Suprapubic skin (tissue), 4 donors: ENCODE data around the gene CYP3A7. TPM values are rescaled to one million over a fixed set of nuclear protein-coding genes. Genes with fewer than 3 reads are reported as not detected.
"Not testable (repeated sequence)": the region's sequence is repeated elsewhere in the genome, so short reads cannot be mapped to it uniquely, and the experiment has no call there.

Experiments
- DNase-seq, 2 donors: peaks; one replicate each; pipeline ENCODE4 v3.0.0-alpha.2; 2019; ENCODE audit warnings: low spot score in 2 of 2
- H3K27ac ChIP-seq: fragments of 200-600 bp; sonication (generic); one replicate; pipeline ENCODE4 v1.5.1; 2019
- H3K27me3 ChIP-seq: fragments of 200-600 bp; sonication (generic); one replicate; pipeline ENCODE4 v1.5.1; 2019
- H3K36me3 ChIP-seq: fragments of 200-600 bp; sonication (generic); one replicate; pipeline ENCODE4 v1.5.1; 2019
- H3K4me1 ChIP-seq: fragments of 200-600 bp; sonication (generic); one replicate; pipeline ENCODE4 v1.5.1; 2019
- H3K4me3 ChIP-seq: fragments of 200-600 bp; sonication (generic); one replicate; pipeline ENCODE4 v1.5.1; 2019; ENCODE audit warnings: mild to moderate bottlenecking
- H3K9me3 ChIP-seq: fragments of 200-600 bp; sonication (generic); one replicate; pipeline ENCODE4 v1.5.1; 2019
- CTCF ChIP-seq, 2 donors: fragments of 200-600 bp in 1 of 2; fragments of 450-650 bp in 1 of 2; sonication (generic) in 1 of 2; IDR thresholded peaks; one replicate each; pipeline ENCODE4 v1.5.1; 2016 to 2019; ENCODE audit warnings: antibody characterized with exemption in 2 of 2, mild to moderate bottlenecking in 1 of 2, moderate library complexity in 1 of 2
- EP300 ChIP-seq: sonication (generic); formaldehyde crosslinking; IDR thresholded peaks from one replicate; pipeline ENCODE4 v1.6.1; 2017; ENCODE audit warnings: antibody characterized with exemption
- POLR2A ChIP-seq, 2 donors: fragments of 450-650 bp; IDR thresholded peaks; one replicate each; pipeline ENCODE4 v1.6.1; 2017; ENCODE audit warnings: antibody characterized with exemption in 2 of 2, mild to moderate bottlenecking in 2 of 2, moderate library complexity in 2 of 2
- POLR2AphosphoS5 ChIP-seq, 3 donors: sonication (generic); formaldehyde crosslinking; IDR thresholded peaks; one replicate each; pipeline ENCODE4 v1.6.1; 2017; ENCODE audit warnings: antibody characterized with exemption in 3 of 3
- WGBS: methylation state at CpG from one replicate; pipeline ENCODE4 v1.1.5; 2018; 5-methylcytosine and 5-hydroxymethylcytosine counted together
- total RNA-seq, 4 donors: library from RNA; depleted of rRNA; stranded (reverse); fragments of >200 nt; gene quantifications; one replicate each; pipeline ENCODE4 v1.1.0, GENCODE V29; 2016

The CYP3A7 gene
- total RNA-seq, 4 donors from 2014 or later, result 0.49 TPM; not detected in 3

- Histone ChIP-seq H3K4me1 (peaks cover 13% of the 10 kb centered on the region), H3K9me3 (no peaks in the 10 kb centered on the region), H3K27ac (no peak overlapping the region), H3K36me3 (no peaks in the 10 kb centered on the region), H3K27me3 (no peaks in the 10 kb centered on the region), H3K4me3 (no peak overlapping the region)
- no peak for DNase-seq
- 77% methylated on average over 3 of the region's 3 CpGs for WGBS
- TF ChIP-seq CTCF (IDR thresholded peaks at IDR 0.05) (no peak), POLR2A (IDR thresholded peaks at IDR 0.05) (no peak), POLR2AphosphoS5 (IDR thresholded peaks at IDR 0.05) (no peak), EP300 (no peak)
Observed at GRCh38 chr7:99764478-99764877, 29.5 kb upstream of the CYP3A7 start.

GRCh38 chr7:99762680-99763327, 27.8 kb upstream of the CYP3A7 start:
- no peak for DNase-seq
- WGBS, result 36% methylated on average over 7 of the region's 7 CpGs

GRCh38 chr7:99755085-99755484, 20.1 kb upstream of the CYP3A7 start:
- WGBS, result 92% methylated on average over 1 of the region's 1 CpG
- Histone ChIP-seq H3K27me3 (no peaks in the 10 kb centered on the region), H3K27ac (no peak overlapping the region), H3K9me3 (no peaks in the 10 kb centered on the region), H3K4me3 (no peak overlapping the region), H3K4me1 (peaks cover 23% of the 10 kb centered on the region), H3K36me3 (no peaks in the 10 kb centered on the region)
- DNase-seq, result no peak
- no peak for TF ChIP-seq POLR2AphosphoS5 (IDR thresholded peaks at IDR 0.05)
- TF ChIP-seq CTCF (IDR thresholded peaks at IDR 0.05), result no peak
- TF ChIP-seq EP300, result no peak
- TF ChIP-seq POLR2A (IDR thresholded peaks at IDR 0.05), result no peak

More at GRCh38 chr7:99762680-99763327, 27.8 kb upstream of the CYP3A7 start:
- Histone ChIP-seq H3K4me1 (peaks cover 13% of the 10 kb centered on the region), H3K9me3 (no peaks in the 10 kb centered on the region), H3K27me3 (no peaks in the 10 kb centered on the region), H3K27ac (peak overlapping the region; percentile 38), H3K36me3 (no peaks in the 10 kb centered on the region), H3K4me3 (no peak overlapping the region)
- TF ChIP-seq CTCF (IDR thresholded peaks at IDR 0.05) (no peak), EP300 (no peak), POLR2A (IDR thresholded peaks at IDR 0.05) (no peak), POLR2AphosphoS5 (IDR thresholded peaks at IDR 0.05) (no peak)

GRCh38 chr7:99752356-99752755, 17.4 kb upstream of the CYP3A7 start:
- DNase-seq, result no peak
- TF ChIP-seq POLR2A (IDR thresholded peaks at IDR 0.05), result no peak
- no peak for TF ChIP-seq CTCF (IDR thresholded peaks at IDR 0.05)
- no peak for TF ChIP-seq POLR2AphosphoS5 (IDR thresholded peaks at IDR 0.05)
- no peak for TF ChIP-seq EP300
- no peaks in the 10 kb centered on the region for H3K27me3 ChIP-seq

GRCh38 chr7:99751322-99752052, 16.5 kb upstream of the CYP3A7 start:
- WGBS, result 7% methylated on average over 5 of the region's 5 CpGs
- Histone ChIP-seq H3K27ac (peak overlapping the region; percentile 65), H3K4me1 (peaks cover 23% of the 10 kb centered on the region)
- DNase-seq, H3K27me3 ChIP-seq, H3K36me3 ChIP-seq, H3K4me3 ChIP-seq, H3K9me3 ChIP-seq: not testable (repeated sequence)

More at GRCh38 chr7:99752356-99752755, 17.4 kb upstream of the CYP3A7 start:
- 35% methylated on average over 3 of the region's 3 CpGs for WGBS
- peak overlapping the region; percentile 65 for H3K27ac ChIP-seq
- H3K4me3 ChIP-seq, result no peak overlapping the region
- no peaks in the 10 kb centered on the region for H3K36me3 ChIP-seq
- peaks cover 23% of the 10 kb centered on the region for H3K4me1 ChIP-seq
- H3K9me3 ChIP-seq, result no peaks in the 10 kb centered on the region
